ENCODE results near the gene VCL. TPM values are rescaled to one million over a fixed set of nuclear protein-coding genes. Genes with fewer than 3 reads are reported as not detected.
"Not testable (repeated sequence)": the region's sequence is repeated elsewhere in the genome, so short reads cannot be mapped to it uniquely, and the experiment has no call there.

VCL gene
- total RNA-seq, 1 donor from 2014 or later = 74.6 TPM

DNA sequence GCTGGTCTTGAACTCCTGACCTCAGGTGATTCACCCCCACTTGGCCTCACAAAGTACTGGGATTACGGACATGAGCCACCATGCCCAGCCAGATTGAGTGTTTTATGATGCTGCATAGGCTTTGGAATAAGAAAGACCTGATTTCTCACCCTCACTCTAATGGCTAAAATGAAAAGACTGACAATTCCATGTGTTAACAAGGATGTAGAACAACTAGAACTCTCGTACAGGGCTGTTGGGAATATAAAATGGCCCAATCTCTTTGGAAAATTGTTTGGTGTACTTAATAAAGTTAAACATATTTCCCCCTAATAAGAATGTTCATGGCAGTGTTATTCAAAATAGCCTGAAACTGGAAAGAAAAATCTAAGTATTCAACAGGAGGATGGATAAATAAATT is 43.2 kb upstream of the VCL start:
- Mint-ChIP-seq H3K27me3 (ENCODE audit: low read depth) (no peaks in the 10 kb centered on the region), H3K9me3 (no peaks in the 10 kb centered on the region), H3K27ac (ENCODE audit: unreplicated experiment) (no peak overlapping the region), H3K4me1 (peaks cover 13% of the 10 kb centered on the region), H3K36me3 (ENCODE audit: low read depth) (no peaks in the 10 kb centered on the region), H3K4me3 (no peak overlapping the region)
- TF ChIP-seq CTCF (conservative IDR thresholded peaks at IDR 0.05) = no peak
- DNase-seq (ENCODE audit: low read depth, low spot score) = no peak

GRCh38 chr10:73955719-73956118 is 42.2 kb upstream of the VCL start:
- no peaks in the 10 kb centered on the region for H3K9me3 Mint-ChIP-seq
- TF ChIP-seq CTCF (conservative IDR thresholded peaks at IDR 0.05) = no peak
- no peaks in the 10 kb centered on the region for H3K36me3 Mint-ChIP-seq (ENCODE audit: low read depth)
- H3K27me3 Mint-ChIP-seq (ENCODE audit: low read depth) = no peaks in the 10 kb centered on the region
- H3K4me1 Mint-ChIP-seq = peaks cover 5% of the 10 kb centered on the region
- H3K4me3 Mint-ChIP-seq = no peak overlapping the region
- H3K27ac Mint-ChIP-seq (ENCODE audit: unreplicated experiment) = no peak overlapping the region
- no peak for DNase-seq (ENCODE audit: low read depth, low spot score)

DNA sequence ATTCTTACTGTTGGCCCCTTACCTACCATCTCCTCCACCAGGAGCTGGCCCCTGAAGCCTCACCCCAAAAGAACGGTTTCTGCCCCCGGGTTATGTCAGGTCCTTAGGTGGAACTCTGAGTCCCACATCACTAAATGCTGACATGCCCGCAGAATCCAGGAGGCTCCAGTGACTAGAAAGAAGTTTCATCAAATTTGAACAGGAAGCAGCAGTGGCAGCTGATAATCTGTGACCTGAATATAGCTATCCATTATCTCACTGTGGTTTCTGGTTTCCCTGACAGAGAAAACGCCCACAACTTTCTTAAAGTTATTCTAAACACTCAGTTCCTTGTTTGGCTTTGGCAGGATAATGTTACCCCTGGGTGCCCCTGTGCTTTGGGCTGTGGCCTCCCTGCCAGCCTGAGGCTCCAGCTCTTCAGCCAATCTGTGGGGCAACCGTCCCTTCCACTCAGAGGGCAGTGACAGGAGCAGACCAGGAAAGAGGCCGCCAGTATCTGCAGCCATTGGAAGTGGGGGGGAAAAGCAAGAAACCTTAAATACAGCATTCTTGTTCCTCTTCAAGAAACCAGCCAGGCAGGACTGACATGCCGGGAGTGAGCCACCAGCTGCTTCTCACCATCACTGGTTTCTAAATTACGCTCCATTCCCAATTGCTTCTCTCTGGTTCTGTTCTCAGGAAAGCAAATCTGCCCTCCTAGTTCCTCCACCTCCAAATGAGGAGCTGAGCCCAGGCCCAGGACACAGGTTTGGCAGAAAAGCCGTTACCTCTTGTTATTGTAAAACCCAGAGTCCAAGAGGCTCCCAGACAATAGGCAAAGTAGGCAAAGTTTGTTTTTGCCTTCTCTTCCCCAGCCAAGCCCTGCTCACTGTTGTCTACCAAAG is 41.2 kb upstream of the VCL start:
- H3K4me3 Mint-ChIP-seq = no peak overlapping the region
- no peak for DNase-seq (ENCODE audit: low read depth, low spot score)
- peaks cover 4% of the 10 kb centered on the region for H3K4me1 Mint-ChIP-seq
- no peak overlapping the region for H3K27ac Mint-ChIP-seq (ENCODE audit: unreplicated experiment)
- H3K9me3 Mint-ChIP-seq = no peaks in the 10 kb centered on the region
- no peak for TF ChIP-seq CTCF (conservative IDR thresholded peaks at IDR 0.05)
- no peaks in the 10 kb centered on the region for H3K27me3 Mint-ChIP-seq (ENCODE audit: low read depth)
- H3K36me3 Mint-ChIP-seq (ENCODE audit: low read depth) = no peaks in the 10 kb centered on the region

GRCh38 chr10:73959484-73960243 is 38.3 kb upstream of the VCL start:
- H3K4me3 Mint-ChIP-seq = no peak overlapping the region
- H3K27me3 Mint-ChIP-seq (ENCODE audit: low read depth) = no peaks in the 10 kb centered on the region
- H3K36me3 Mint-ChIP-seq (ENCODE audit: low read depth) = no peaks in the 10 kb centered on the region
- no peaks in the 10 kb centered on the region for H3K9me3 Mint-ChIP-seq
- no peak for TF ChIP-seq CTCF (conservative IDR thresholded peaks at IDR 0.05)
- no peak for DNase-seq (ENCODE audit: low read depth, low spot score)
- peaks cover 4% of the 10 kb centered on the region for H3K4me1 Mint-ChIP-seq
- no peak overlapping the region for H3K27ac Mint-ChIP-seq (ENCODE audit: unreplicated experiment)

DNA sequence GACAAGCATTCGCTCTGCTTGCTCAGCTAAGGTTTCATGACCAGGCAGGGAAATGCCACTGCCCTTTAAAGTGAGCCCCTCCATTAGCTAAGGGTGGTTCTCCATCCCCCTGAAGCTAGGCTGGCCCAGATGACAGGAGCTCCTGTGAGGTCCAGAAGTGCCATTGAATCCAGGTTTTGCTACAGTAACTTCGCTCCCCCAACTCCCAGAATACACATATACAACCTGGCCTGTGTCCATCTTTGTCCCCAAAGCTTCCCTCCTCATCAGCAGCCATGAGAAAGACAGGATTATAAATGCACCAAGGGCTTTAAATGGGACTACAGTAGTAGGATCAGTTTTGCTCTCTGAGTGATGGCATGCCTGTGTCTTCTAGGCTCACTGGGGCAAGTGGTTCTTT is 35.5 kb upstream of the VCL start:
- no peak overlapping the region for H3K4me3 Mint-ChIP-seq
- no peaks in the 10 kb centered on the region for H3K9me3 Mint-ChIP-seq
- H3K27ac Mint-ChIP-seq (ENCODE audit: unreplicated experiment) = no peak overlapping the region
- H3K27me3 Mint-ChIP-seq (ENCODE audit: low read depth) = no peaks in the 10 kb centered on the region
- TF ChIP-seq CTCF (conservative IDR thresholded peaks at IDR 0.05) = no peak
- H3K4me1 Mint-ChIP-seq = peaks cover 17% of the 10 kb centered on the region
- no peak for DNase-seq (ENCODE audit: low read depth, low spot score)
- H3K36me3 Mint-ChIP-seq (ENCODE audit: low read depth) = no peaks in the 10 kb centered on the region

- not testable (repeated sequence) for DNase-seq (ENCODE audit: low read depth, low spot score); H3K9me3 Mint-ChIP-seq; H3K27ac Mint-ChIP-seq (ENCODE audit: unreplicated experiment); H3K4me3 Mint-ChIP-seq; H3K36me3 Mint-ChIP-seq (ENCODE audit: low read depth); H3K27me3 Mint-ChIP-seq (ENCODE audit: low read depth)
- H3K4me1 Mint-ChIP-seq = peaks cover 28% of the 10 kb centered on the region
Measured at GRCh38 chr10:73963533-73963932, 34.4 kb upstream of the VCL start.

Measured in neural crest cell (in vitro differentiated cells).